Measurements from ENCODE around the gene FTCDNL1. TPM values are rescaled to one million over a fixed set of nuclear protein-coding genes. Genes with fewer than 3 reads are reported as not detected.

The FTCDNL1 gene
- total and polyA plus RNA-seq, 2 donors (not counting 1 experiment from before 2014, with no cell fraction given): 1.7 to 1.9 TPM

DNA sequence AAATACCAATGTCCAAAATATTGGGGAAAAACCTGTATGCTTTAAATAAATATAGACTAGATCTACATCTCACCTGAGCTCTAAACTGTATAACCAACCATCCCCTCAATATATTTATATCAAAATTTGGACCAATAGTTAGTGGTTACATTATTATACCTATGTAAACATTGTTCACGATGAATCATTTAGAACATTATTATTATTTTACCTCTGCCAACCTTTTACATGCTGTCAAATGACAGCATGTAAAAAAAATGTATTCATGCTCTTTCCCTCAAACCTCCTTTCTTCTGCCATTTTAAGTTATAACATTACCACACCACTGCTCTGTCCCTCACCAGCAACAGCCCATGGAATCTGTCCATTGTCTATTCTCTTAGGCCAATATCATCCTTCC lies 9.6 kb downstream of the FTCDNL1 start:
- no peak overlapping the region for H2AFZ ChIP-seq (ENCODE audit: insufficient read depth, low read depth, low read length, poor library complexity, severe bottlenecking)
- H3K27ac Mint-ChIP-seq: no peak overlapping the region
- no peaks in the 10 kb centered on the region for H3K9me3 Mint-ChIP-seq (ENCODE audit: insufficient read depth)
- H3K9me3 ChIP-seq (ENCODE audit: control extremely low read depth in 1 of 3, control insufficient read depth in 2 of 3, insufficient read depth in 1 of 3, low read length in 2 of 3): no peaks in the 10 kb centered on the region
- WGBS (ENCODE audit: insufficient coverage): no CpG with 5 or more reads among the region's 1 CpG
- H3K27me3 Mint-ChIP-seq: no peaks in the 10 kb centered on the region
- ChIA-PET CTCF (no interaction called here), POLR2A (no interaction called here)
- no peaks in the 10 kb centered on the region for H3K27me3 ChIP-seq (replicated peaks in 1 of 4; ENCODE audit: control extremely low read depth in 1 of 4, control insufficient read depth in 3 of 4, insufficient read depth in 4 of 4, low read length in 3 of 4)
- DNase-seq (no peak), ATAC-seq (ENCODE audit: low read depth) (no peak)
- no peak overlapping the region for H3K4me3 ChIP-seq (ENCODE audit: control extremely low read depth in 1 of 5, extremely low read depth in 1 of 5, insufficient read depth in 1 of 5, low read depth in 2 of 5, low read length in 4 of 5)
- H3K4me1 Mint-ChIP-seq: no peaks in the 10 kb centered on the region
- no peak overlapping the region for H3K27ac ChIP-seq (ENCODE audit: low read length in 2 of 2)
- intact Hi-C loops (cut with micrococcal nuclease): no loop called here
- no peak overlapping the region for H3K4me2 ChIP-seq (replicated peaks; ENCODE audit: low read depth, low read length, poor library complexity, severe bottlenecking)
- H3K79me2 ChIP-seq (ENCODE audit: control insufficient read depth, insufficient read depth, low read length): no peaks in the 10 kb centered on the region
- H4K20me1 ChIP-seq (ENCODE audit: control insufficient read depth, insufficient read depth, low read length, poor library complexity, severe bottlenecking): no peaks in the 10 kb centered on the region
- no peak overlapping the region for H3K9ac ChIP-seq (ENCODE audit: low read length)
- H3K36me3 ChIP-seq (replicated peaks in 1 of 2; ENCODE audit: control extremely low read depth in 1 of 2, control insufficient read depth in 1 of 2, extremely low read depth in 1 of 2, insufficient read depth in 2 of 2, low read length in 1 of 2): no peaks in the 10 kb centered on the region
- no peak overlapping the region for H3K4me3 Mint-ChIP-seq
- H3K4me1 ChIP-seq (ENCODE audit: control insufficient read depth in 2 of 2, insufficient read depth in 2 of 2, low read length in 2 of 2): no peaks in the 10 kb centered on the region
- TF ChIP-seq, protein P1, sequence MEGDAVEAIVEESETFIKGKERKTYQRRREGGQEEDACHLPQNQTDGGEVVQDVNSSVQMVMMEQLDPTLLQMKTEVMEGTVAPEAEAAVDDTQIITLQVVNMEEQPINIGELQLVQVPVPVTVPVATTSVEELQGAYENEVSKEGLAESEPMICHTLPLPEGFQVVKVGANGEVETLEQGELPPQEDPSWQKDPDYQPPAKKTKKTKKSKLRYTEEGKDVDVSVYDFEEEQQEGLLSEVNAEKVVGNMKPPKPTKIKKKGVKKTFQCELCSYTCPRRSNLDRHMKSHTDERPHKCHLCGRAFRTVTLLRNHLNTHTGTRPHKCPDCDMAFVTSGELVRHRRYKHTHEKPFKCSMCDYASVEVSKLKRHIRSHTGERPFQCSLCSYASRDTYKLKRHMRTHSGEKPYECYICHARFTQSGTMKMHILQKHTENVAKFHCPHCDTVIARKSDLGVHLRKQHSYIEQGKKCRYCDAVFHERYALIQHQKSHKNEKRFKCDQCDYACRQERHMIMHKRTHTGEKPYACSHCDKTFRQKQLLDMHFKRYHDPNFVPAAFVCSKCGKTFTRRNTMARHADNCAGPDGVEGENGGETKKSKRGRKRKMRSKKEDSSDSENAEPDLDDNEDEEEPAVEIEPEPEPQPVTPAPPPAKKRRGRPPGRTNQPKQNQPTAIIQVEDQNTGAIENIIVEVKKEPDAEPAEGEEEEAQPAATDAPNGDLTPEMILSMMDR (IDR thresholded peaks at IDR 0.05): no peak
- no peak for TF ChIP-seq EZH2 (IDR thresholded peaks at IDR 0.05; ENCODE audit: borderline replicate concordance, insufficient read depth, low read depth, low read length, poor library complexity, severe bottlenecking)

DNA sequence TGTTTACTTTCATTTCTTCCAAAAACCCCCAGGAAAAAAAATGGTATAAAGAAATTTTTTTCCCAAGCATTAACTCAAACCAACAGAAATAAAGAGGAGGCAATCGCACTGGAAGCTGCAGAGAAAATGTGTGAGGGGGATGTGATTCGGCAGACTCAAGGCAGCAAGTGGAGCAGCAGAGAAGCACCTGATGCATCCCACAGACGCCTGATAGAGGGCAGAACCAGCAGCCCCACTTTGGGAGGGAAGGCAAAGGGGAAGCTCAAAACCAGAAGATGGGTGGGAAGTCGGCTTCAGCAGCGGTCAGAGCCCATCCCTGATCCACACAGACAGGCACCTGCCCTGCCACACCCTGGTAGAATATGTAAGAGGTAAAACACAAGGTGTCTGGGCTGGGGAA lies 12.6 kb downstream of the FTCDNL1 start:
- H3K4me3 Mint-ChIP-seq: no peak overlapping the region
- CTCF ChIA-PET: no interaction called here
- no peaks in the 10 kb centered on the region for H3K27me3 Mint-ChIP-seq
- DNase-seq (no peak), ATAC-seq (ENCODE audit: low read depth) (no peak)
- no peak overlapping the region for H3K27ac ChIP-seq (ENCODE audit: low read length in 2 of 2)
- no peak for TF ChIP-seq EZH2 (IDR thresholded peaks at IDR 0.05; ENCODE audit: borderline replicate concordance, insufficient read depth, low read depth, low read length, poor library complexity, severe bottlenecking)
- TF ChIP-seq, protein P1 (IDR thresholded peaks at IDR 0.05): no peak
- intact Hi-C loops (cut with micrococcal nuclease): no loop called here
- no peak overlapping the region for H3K4me2 ChIP-seq (replicated peaks; ENCODE audit: low read depth, low read length, poor library complexity, severe bottlenecking)
- no peak overlapping the region for H3K4me3 ChIP-seq (ENCODE audit: control extremely low read depth in 1 of 5, extremely low read depth in 1 of 5, insufficient read depth in 1 of 5, low read depth in 2 of 5, low read length in 4 of 5)
- no peaks in the 10 kb centered on the region for H3K27me3 ChIP-seq (replicated peaks in 1 of 4; ENCODE audit: control extremely low read depth in 1 of 4, control insufficient read depth in 3 of 4, insufficient read depth in 4 of 4, low read length in 3 of 4)
- H3K9ac ChIP-seq (ENCODE audit: low read length): no peak overlapping the region
- H2AFZ ChIP-seq (ENCODE audit: insufficient read depth, low read depth, low read length, poor library complexity, severe bottlenecking): no peak overlapping the region
- no peaks in the 10 kb centered on the region for H3K79me2 ChIP-seq (ENCODE audit: control insufficient read depth, insufficient read depth, low read length)
- no peak overlapping the region for H3K27ac Mint-ChIP-seq
- no peaks in the 10 kb centered on the region for H3K9me3 ChIP-seq (ENCODE audit: control extremely low read depth in 1 of 3, control insufficient read depth in 2 of 3, insufficient read depth in 1 of 3, low read length in 2 of 3)
- WGBS (ENCODE audit: insufficient coverage): 100% methylated on average over 3 of the region's 5 CpGs
- H3K4me1 ChIP-seq (ENCODE audit: control insufficient read depth in 2 of 2, insufficient read depth in 2 of 2, low read length in 2 of 2): no peaks in the 10 kb centered on the region
- no peaks in the 10 kb centered on the region for H3K4me1 Mint-ChIP-seq
- no peaks in the 10 kb centered on the region for H4K20me1 ChIP-seq (ENCODE audit: control insufficient read depth, insufficient read depth, low read length, poor library complexity, severe bottlenecking)
- H3K36me3 ChIP-seq (replicated peaks in 1 of 2; ENCODE audit: control extremely low read depth in 1 of 2, control insufficient read depth in 1 of 2, extremely low read depth in 1 of 2, insufficient read depth in 2 of 2, low read length in 1 of 2): no peaks in the 10 kb centered on the region
- POLR2A ChIA-PET: no interaction called here
- H3K9me3 Mint-ChIP-seq (ENCODE audit: insufficient read depth): no peaks in the 10 kb centered on the region
